ENCODE data around the gene TBC1D2B.

The TBC1D2B gene

DNA sequence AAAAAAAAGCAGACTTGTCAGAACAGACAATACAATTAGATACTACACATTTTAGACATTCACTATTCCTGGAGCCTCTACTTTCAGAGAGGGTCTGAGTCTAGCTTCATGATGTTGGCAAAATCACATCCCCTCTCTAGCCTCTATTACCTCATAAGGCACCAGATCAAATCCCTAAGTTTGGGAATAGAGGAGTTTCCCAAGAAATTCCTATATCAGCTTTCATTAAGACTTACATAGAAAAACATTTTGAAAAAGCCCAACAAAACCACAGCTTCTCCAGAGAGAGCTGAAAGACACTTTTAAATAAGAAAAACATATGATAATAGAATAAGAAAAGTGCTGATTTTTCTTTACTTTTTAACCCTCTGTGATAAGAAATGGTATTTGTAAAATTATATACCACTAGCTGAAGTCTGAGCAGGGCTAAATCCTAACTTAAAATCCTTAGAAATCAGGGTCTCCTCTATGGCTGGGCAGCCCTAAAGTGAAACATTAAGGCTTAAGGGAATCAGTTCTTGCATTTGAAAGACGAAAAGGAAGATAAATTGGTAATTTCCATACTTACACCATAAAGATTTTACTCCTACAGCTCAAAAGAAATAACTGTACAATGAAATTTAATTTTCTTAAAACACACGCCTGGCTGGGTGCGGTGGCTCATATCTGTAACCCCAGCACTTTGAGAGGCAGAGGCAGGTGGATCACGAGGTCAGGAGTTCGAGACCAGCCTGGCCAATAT, 4.3 kb downstream of the TBC1D2B start:
- in situ Hi-C loops (cut with HindIII; ENCODE audit: low sequenced_read_pairs) = no loop called here
- no peak overlapping the region for H3K4me3 ChIP-seq (ENCODE audit: low read depth, low read length)
- TF ChIP-seq CTCF (IDR thresholded peaks at IDR 0.05; ENCODE audit: low read depth, low read length, missing control alignments) = no peak
- DNase-seq (ENCODE audit: low read depth) = no peak

GRCh38 chr15:78072080-78072892, 5.2 kb downstream of the TBC1D2B start:
- no peak for TF ChIP-seq CTCF (IDR thresholded peaks at IDR 0.05; ENCODE audit: low read depth, low read length, missing control alignments)
- in situ Hi-C loops (cut with HindIII; ENCODE audit: low sequenced_read_pairs) = no loop called here
- DNase-seq (ENCODE audit: low read depth) = no peak
- no peak overlapping the region for H3K4me3 ChIP-seq (ENCODE audit: low read depth, low read length)

DNA sequence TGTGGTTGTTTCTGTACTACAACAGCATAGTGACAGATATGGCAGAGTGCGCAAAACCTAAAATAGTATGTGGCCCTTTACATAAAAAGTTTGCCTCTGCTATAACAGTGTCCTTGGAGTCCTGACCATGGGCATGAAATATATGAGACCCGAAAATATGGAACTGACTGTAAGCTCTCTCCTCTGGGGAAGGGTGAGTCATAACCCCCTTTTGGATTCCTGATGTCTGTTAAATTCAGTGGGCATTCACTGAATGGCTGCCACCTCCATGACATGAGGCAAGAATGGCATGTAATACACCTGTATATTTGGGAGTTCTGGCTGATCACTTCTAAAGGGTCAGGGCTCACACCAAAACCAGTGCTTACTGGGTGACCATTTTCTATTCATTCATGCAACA, 6.1 kb downstream of the TBC1D2B start:
- H3K4me3 ChIP-seq (ENCODE audit: low read depth, low read length) = no peak overlapping the region
- no peak for DNase-seq (ENCODE audit: low read depth)
- in situ Hi-C loops (cut with HindIII; ENCODE audit: low sequenced_read_pairs) = no loop called here
- no peak for TF ChIP-seq CTCF (IDR thresholded peaks at IDR 0.05; ENCODE audit: low read depth, low read length, missing control alignments)

- no peak for TF ChIP-seq CTCF (IDR thresholded peaks at IDR 0.05; ENCODE audit: low read depth, low read length, missing control alignments)
- no peak for DNase-seq (ENCODE audit: low read depth)
- in situ Hi-C loops (cut with HindIII; ENCODE audit: low sequenced_read_pairs) = no loop called here
- no peak overlapping the region for H3K4me3 ChIP-seq (ENCODE audit: low read depth, low read length)
Measured at GRCh38 chr15:78070049-78070700, 7.3 kb downstream of the TBC1D2B start.

DNA sequence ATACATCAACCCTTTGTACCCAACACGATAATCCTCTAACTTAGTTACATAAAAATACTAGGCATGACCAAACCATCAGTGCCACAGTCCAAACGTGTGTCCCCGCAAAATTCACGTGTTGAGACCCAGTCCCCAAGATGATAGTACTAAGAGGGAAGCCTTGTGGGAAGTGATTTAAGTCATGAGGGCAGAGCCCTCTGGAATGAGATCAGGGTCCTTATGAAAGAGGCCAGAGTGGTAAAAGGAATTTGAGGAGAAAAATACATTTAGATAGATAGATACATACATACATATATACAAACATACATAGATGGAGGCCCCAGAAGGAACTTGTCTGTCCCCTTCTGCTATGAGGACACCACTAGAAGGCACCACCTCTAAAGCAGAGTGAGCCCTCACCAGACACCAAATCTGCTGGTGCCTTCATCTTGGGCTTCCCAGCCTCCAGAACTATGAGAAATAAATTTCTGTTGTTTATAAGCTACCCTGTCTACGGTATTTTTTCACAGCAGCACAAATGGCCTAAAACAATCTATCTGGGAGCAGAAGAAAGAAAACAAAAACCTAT, 8.0 kb downstream of the TBC1D2B start:
- no peak overlapping the region for H3K4me3 ChIP-seq (ENCODE audit: low read depth, low read length)
- no peak for TF ChIP-seq CTCF (IDR thresholded peaks at IDR 0.05; ENCODE audit: low read depth, low read length, missing control alignments)
- no peak for DNase-seq (ENCODE audit: low read depth)
- in situ Hi-C loops (cut with HindIII; ENCODE audit: low sequenced_read_pairs) = no loop called here

GRCh38 chr15:78069052-78069414, 8.5 kb downstream of the TBC1D2B start:
- H3K4me3 ChIP-seq (ENCODE audit: low read depth, low read length) = no peak overlapping the region
- in situ Hi-C loops (cut with HindIII; ENCODE audit: low sequenced_read_pairs) = no loop called here
- DNase-seq (ENCODE audit: low read depth) = no peak
- no peak for TF ChIP-seq CTCF (IDR thresholded peaks at IDR 0.05; ENCODE audit: low read depth, low read length, missing control alignments)
